OCI-LY3 (cell line): ENCODE measurements around the gene OR7G1.

Experiments used
- H2AFZ ChIP-seq: fragments of 200-600, 300-600 bp; shearing (Covaris generic); 2 replicates; pipeline ENCODE4 v1.6.0; 2014; ENCODE audit warnings: antibody characterized with exemption, low read depth, low read length
- H3K27ac ChIP-seq: fragments of 200-600, 300-600 bp; sonication (generic); 2 replicates; pipeline ENCODE4 v1.5.1; 2014; ENCODE audit warnings: mild to moderate bottlenecking, low read length, moderate library complexity, mixed read lengths
- H3K27me3 ChIP-seq: fragments of 200-600, 300-600 bp; sonication (generic); 2 replicates; pipeline ENCODE4 v1.6.1; 2014; ENCODE audit warnings: low read depth, low read length, mixed read lengths
- H3K36me3 ChIP-seq: fragments of 200-600, 300-600 bp; sonication (generic); replicated peaks from 2 replicates; pipeline ENCODE3; 2014; ENCODE audit warnings: low read depth, low read length, mixed read lengths
- H3K4me1 ChIP-seq: fragments of 300-600, 200-600 bp; sonication (generic); 2 replicates; pipeline ENCODE4 v1.6.1; 2014; ENCODE audit warnings: low read length, mixed read lengths
- H3K4me2 ChIP-seq: fragments of 200-600, 300-600 bp; sonication (generic); 2 replicates; pipeline ENCODE4 v1.6.1; 2014; ENCODE audit warnings: low read length, mixed read lengths
- H3K4me3 ChIP-seq: fragments of 300-600, 200-600 bp; sonication (generic); 2 replicates; pipeline ENCODE4 v1.5.1; 2014; ENCODE audit warnings: antibody characterized with exemption, mild to moderate bottlenecking, low read length, moderate library complexity
- H3K79me2 ChIP-seq: fragments of 300-600, 200-600 bp; shearing (Covaris generic); 2 replicates; pipeline ENCODE4 v1.6.1; 2014; ENCODE audit warnings: mild to moderate bottlenecking, low read length, mixed read lengths
- H3K9ac ChIP-seq: fragments of 300-600, 200-600 bp; shearing (Covaris generic); 2 replicates; pipeline ENCODE4 v1.6.0; 2014; ENCODE audit warnings: mild to moderate bottlenecking, low read length, moderate library complexity
- H3K9me3 ChIP-seq: fragments of 200-600, 300-600 bp; shearing (Covaris generic); 2 replicates; pipeline ENCODE4 v1.6.1; 2014; ENCODE audit warnings: low read length, mixed read lengths; ENCODE audit not compliant: insufficient read depth
- H4K20me1 ChIP-seq: fragments of 200-600, 300-600 bp; sonication (generic); 2 replicates; pipeline ENCODE4 v1.6.1; 2016; ENCODE audit warnings: low read length, mixed read lengths; ENCODE audit not compliant: insufficient read depth
- CTCF ChIP-seq: fragments of 200-600, 300-600 bp; sonication (generic); IDR thresholded peaks from 2 replicates; pipeline ENCODE4 v1.5.1; 2014; ENCODE audit warnings: antibody characterized with exemption, low read length, low read depth
- EZH2phosphoT487 ChIP-seq: fragments of 200-600 bp; shearing (Covaris generic); IDR thresholded peaks from 2 replicates; pipeline ENCODE4 v1.6.1; 2018; ENCODE audit warnings: antibody characterized with exemption, mixed run types, low read depth

The OR7G1 gene

GRCh38 chr19:9115307-9115813 is at the start of gene OR7G1:
TSS of gene OR7G1 (minus strand) at chr19:9115763. CDS start at chr19:9115763, 0 bp downstream.
- no peak within 1 kb of the TSS for H3K9ac ChIP-seq
- H4K20me1 ChIP-seq: no peaks in the 10 kb centered on the region
- H3K4me3 ChIP-seq: no peak within 1 kb of the TSS
- H3K9me3 ChIP-seq: no peaks in the 10 kb centered on the region
- H3K27ac ChIP-seq: no peak within 1 kb of the TSS
- no peaks in the 10 kb centered on the region for H3K4me1 ChIP-seq
- H3K27me3 ChIP-seq: 0 out of 2 replicates have a peak, but pooled peaks cover 3% of the 10 kb centered on the region
- H3K36me3 ChIP-seq: no peaks in the 10 kb centered on the region
- no peak within 1 kb of the TSS for H2AFZ ChIP-seq
- no peak within 1 kb of the TSS for H3K4me2 ChIP-seq
- no peaks in the 10 kb centered on the region for H3K79me2 ChIP-seq
- no peak for TF ChIP-seq EZH2phosphoT487
- no peak for TF ChIP-seq CTCF

GRCh38 chr19:9165261-9165660 is 49.7 kb upstream of the OR7G1 start:
- Histone ChIP-seq H3K79me2 (peaks cover 24% of the 10 kb centered on the region), H3K4me3 (no peak overlapping the region), H3K9ac (no peak overlapping the region), H3K9me3 (peaks cover 10% of the 10 kb centered on the region; the same call in 1 of the 2 replicates), H4K20me1 (no peaks in the 10 kb centered on the region; the same call in 1 of the 2 replicates), H3K27ac (no peak overlapping the region), H3K27me3 (no peaks in the 10 kb centered on the region), H3K4me1 (no peaks in the 10 kb centered on the region), H2AFZ (no peak overlapping the region), H3K36me3 (peaks cover 64% of the 10 kb centered on the region), H3K4me2 (no peak overlapping the region)
- TF ChIP-seq EZH2phosphoT487 (no peak), CTCF (no peak)

GRCh38 chr19:9161427-9161826 is 45.9 kb upstream of the OR7G1 start:
- no peak overlapping the region for H3K9ac ChIP-seq
- peaks cover 48% of the 10 kb centered on the region for H3K79me2 ChIP-seq
- TF ChIP-seq CTCF (no peak), EZH2phosphoT487 (no peak)
- peaks cover 14% of the 10 kb centered on the region; the same call in 1 of the 2 replicates for H3K9me3 ChIP-seq
- peaks cover 4% of the 10 kb centered on the region; the same call in 1 of the 2 replicates for H4K20me1 ChIP-seq
- H3K4me3 ChIP-seq: no peak overlapping the region
- peaks cover 7% of the 10 kb centered on the region for H3K4me1 ChIP-seq
- peaks cover 88% of the 10 kb centered on the region for H3K36me3 ChIP-seq
- no peak overlapping the region for H3K27ac ChIP-seq
- no peak overlapping the region for H3K4me2 ChIP-seq
- H2AFZ ChIP-seq: no peak overlapping the region
- H3K27me3 ChIP-seq: no peaks in the 10 kb centered on the region

- Histone ChIP-seq H3K27me3 (no peaks in the 10 kb centered on the region), H4K20me1 (peaks cover 19% of the 10 kb centered on the region), H2AFZ (no peak overlapping the region), H3K27ac (no peak overlapping the region), H3K9me3 (peaks cover 14% of the 10 kb centered on the region; the same call in 1 of the 2 replicates), H3K4me2 (no peak overlapping the region), H3K36me3 (peaks cover 94% of the 10 kb centered on the region), H3K4me1 (peaks cover 22% of the 10 kb centered on the region), H3K79me2 (peaks cover 63% of the 10 kb centered on the region), H3K4me3 (no peak overlapping the region), H3K9ac (no peak overlapping the region)
- TF ChIP-seq CTCF: no peak
- no peak for TF ChIP-seq EZH2phosphoT487
These were observed 44.3 kb upstream of the OR7G1 start for GRCh38 chr19:9159891-9160290.
